ENCODE data around the gene PATL2.
A peak's percentile ranks its signal among the peaks of the same experiment; 100 is the strongest.

DNA sequence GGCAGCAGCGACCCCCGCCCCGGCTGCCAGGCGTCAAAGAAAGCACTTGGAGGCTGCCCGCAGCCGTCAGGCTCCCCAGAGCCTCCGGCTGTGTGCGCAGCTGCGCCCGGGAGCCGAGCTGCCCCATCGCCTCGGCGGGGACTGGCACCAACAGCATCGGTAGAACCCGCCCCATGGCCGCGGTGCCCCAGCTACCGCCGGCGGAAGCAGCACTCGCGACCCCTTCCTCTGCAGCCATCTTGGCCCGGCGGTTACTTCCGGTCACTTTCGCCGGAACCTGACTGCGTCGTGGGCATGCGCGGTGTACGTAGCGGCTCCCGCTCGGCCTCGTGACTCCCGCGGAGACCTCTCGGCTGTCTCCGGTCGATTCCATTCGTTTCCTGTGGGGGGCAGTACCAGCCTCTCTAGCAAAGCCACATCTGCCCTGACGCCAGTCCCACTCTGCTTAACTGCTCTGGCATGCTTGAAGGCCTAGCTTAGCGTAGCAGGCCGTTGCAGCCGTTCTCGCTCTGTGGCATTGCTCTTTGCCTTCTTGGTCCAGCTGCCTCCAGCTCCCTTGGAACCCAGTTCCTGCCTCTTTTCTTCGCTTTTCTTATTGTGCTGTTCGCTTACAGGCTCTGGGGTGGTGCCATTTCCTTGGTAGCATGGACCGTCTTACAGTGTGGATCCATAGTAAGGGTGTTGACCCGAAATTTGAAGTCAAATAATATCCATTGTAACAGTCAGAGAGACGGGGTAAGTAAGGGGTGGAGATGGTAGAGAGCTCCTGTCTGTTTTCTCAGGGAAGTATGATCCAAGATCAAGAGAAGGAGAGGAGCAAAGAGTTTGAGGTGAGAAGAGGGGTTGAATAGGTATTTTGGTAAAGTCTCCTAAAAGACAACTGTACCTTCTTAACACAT lies 47.5 kb downstream of the PATL2 start, which contains the start of gene SPG11:
- TF ChIP-seq, protein P1, sequence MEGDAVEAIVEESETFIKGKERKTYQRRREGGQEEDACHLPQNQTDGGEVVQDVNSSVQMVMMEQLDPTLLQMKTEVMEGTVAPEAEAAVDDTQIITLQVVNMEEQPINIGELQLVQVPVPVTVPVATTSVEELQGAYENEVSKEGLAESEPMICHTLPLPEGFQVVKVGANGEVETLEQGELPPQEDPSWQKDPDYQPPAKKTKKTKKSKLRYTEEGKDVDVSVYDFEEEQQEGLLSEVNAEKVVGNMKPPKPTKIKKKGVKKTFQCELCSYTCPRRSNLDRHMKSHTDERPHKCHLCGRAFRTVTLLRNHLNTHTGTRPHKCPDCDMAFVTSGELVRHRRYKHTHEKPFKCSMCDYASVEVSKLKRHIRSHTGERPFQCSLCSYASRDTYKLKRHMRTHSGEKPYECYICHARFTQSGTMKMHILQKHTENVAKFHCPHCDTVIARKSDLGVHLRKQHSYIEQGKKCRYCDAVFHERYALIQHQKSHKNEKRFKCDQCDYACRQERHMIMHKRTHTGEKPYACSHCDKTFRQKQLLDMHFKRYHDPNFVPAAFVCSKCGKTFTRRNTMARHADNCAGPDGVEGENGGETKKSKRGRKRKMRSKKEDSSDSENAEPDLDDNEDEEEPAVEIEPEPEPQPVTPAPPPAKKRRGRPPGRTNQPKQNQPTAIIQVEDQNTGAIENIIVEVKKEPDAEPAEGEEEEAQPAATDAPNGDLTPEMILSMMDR (IDR thresholded peaks at IDR 0.05; ENCODE audit: poor library complexity) = peak; percentile 94
- no peak for TF ChIP-seq EZH2phosphoT487 (IDR thresholded peaks at IDR 0.05; ENCODE audit: low read depth, severe bottlenecking, unreplicated experiment)
- TF ChIP-seq EZH2 (IDR thresholded peaks at IDR 0.05; ENCODE audit: borderline replicate concordance) = no peak

Data from hepatocyte (in vitro differentiated cells).